ENCODE measurements around the gene SMIM36.
A peak's percentile ranks its signal among the peaks of the same experiment; 100 is the strongest.
"Not testable (repeated sequence)": the region's sequence is repeated elsewhere in the genome, so short reads cannot be mapped to it uniquely, and the experiment has no call there.

SMIM36 gene

GRCh38 chr17:55510986-55511721 lies at the start of gene SMIM36:
Gene SMIM36 (minus strand): TSS chr17:55511452.
- no peak for DNase-seq

- DNase-seq: no peak
These were observed 44.5 kb upstream of the SMIM36 start for GRCh38 chr17:55555772-55556171.

GRCh38 chr17:55549140-55549539 lies 37.9 kb upstream of the SMIM36 start:
- DNase-seq: no peak

GRCh38 chr17:55546991-55547664 lies 35.9 kb upstream of the SMIM36 start:
- DNase-seq: no peak

- DNase-seq: no peak
These were observed 35.2 kb upstream of the SMIM36 start for GRCh38 chr17:55546481-55546880.

GRCh38 chr17:55545806-55546205 lies 34.6 kb upstream of the SMIM36 start:
- DNase-seq: no peak

GRCh38 chr17:55543709-55544108 lies 32.5 kb upstream of the SMIM36 start:
- DNase-seq: no peak

GRCh38 chr17:55540414-55541091 lies 29.3 kb upstream of the SMIM36 start:
- no peak for DNase-seq

GRCh38 chr17:55536205-55536604 lies 25.0 kb upstream of the SMIM36 start:
- no peak for DNase-seq

GRCh38 chr17:55533608-55534007 lies 22.4 kb upstream of the SMIM36 start:
- no peak for DNase-seq

GRCh38 chr17:55532670-55533069 lies 21.4 kb upstream of the SMIM36 start:
- DNase-seq: no peak

- DNase-seq: no peak
These were observed 19.9 kb upstream of the SMIM36 start for GRCh38 chr17:55531053-55531728.

GRCh38 chr17:55530064-55530463 lies 18.8 kb upstream of the SMIM36 start:
- no peak for DNase-seq

GRCh38 chr17:55527540-55528118 lies 16.4 kb upstream of the SMIM36 start:
- peak in 1 of 2 donors; percentile 43 for DNase-seq

- DNase-seq: no peak
These were observed 13.4 kb upstream of the SMIM36 start for GRCh38 chr17:55524440-55525220.

- not testable (repeated sequence) for DNase-seq
These were observed 11.8 kb upstream of the SMIM36 start for GRCh38 chr17:55523032-55523431.

GRCh38 chr17:55521186-55521585 lies 9.9 kb upstream of the SMIM36 start:
- DNase-seq: no peak

- DNase-seq: no peak
These were observed 9.2 kb upstream of the SMIM36 start for GRCh38 chr17:55520402-55520801.

GRCh38 chr17:55518510-55518909 lies 7.3 kb upstream of the SMIM36 start:
- no peak for DNase-seq

GRCh38 chr17:55513885-55514590 lies 2.8 kb upstream of the SMIM36 start:
- peak; percentile 44 to 49 for DNase-seq

- DNase-seq: not testable (repeated sequence)
These were observed 3.6 kb downstream of the SMIM36 start for GRCh38 chr17:55507669-55508068.

Data from hippocampal formation (tissue), 2 donors.